ENCODE measurements around the gene FBXO24. TPM values are rescaled to one million over a fixed set of nuclear protein-coding genes. Genes with fewer than 3 reads are reported as not detected.

The FBXO24 gene
- total and polyA plus RNA-seq, 2 of the 4 experiments (the other 2 are of a cell fraction): 0.43 to 0.54 TPM

GRCh38 chr7:100602889-100603725 lies 17.0 kb downstream of the FBXO24 start:
- ChIA-PET POLR2A (ENCODE audit: unreplicated experiment) (interaction anchor here (0.5 to 1.1 kb wide), 6 partner anchors 12 to 455 kb away, joined by 3 to 13 read pairs (median 5); partner anchors contain the start of gene FBXO24), CTCF (interaction anchor here (0.6 to 1.1 kb wide), 3 partner anchors 14 to 473 kb away, joined by 3 to 4 read pairs (median 3); partner anchors contain the start of gene SLC12A9)
- 0% methylated on average over 2 of the region's 21 CpGs; no CpG with 5 or more reads in 1 of the 2 experiments for WGBS, 2 experiments (ENCODE audit: extremely low coverage in 2 of 2, insufficient read length in 1 of 2)
- Histone ChIP-seq H3K4me1 (ENCODE audit: control insufficient read depth, insufficient read depth, low read length) (peaks cover 9% of the 10 kb centered on the region), H3K4ac (ENCODE audit: low read depth, low read length) (peak overlapping the region; percentile 100), H2AFZ (replicated peaks; ENCODE audit: low read length, poor library complexity) (peak overlapping the region; percentile 90), H3K9me3 (ENCODE audit: control insufficient read depth, insufficient read depth, low read length) (no peaks in the 10 kb centered on the region), H2BK20ac (ENCODE audit: low read depth, low read length) (peak overlapping the region; percentile 96), H3K79me1 (ENCODE audit: low read depth in 1 of 2, low read length in 2 of 2) (peaks cover 0 to 47% of the 10 kb centered on the region in 2 experiments; a peak in 2 of 4 replicates), H2BK5ac (ENCODE audit: low read depth, low read length, poor library complexity, severe bottlenecking) (peak overlapping the region; percentile 96), H3K14ac (replicated peaks; ENCODE audit: low read depth, low read length) (peak overlapping the region; percentile 97), H3K18ac (ENCODE audit: low read depth, low read length) (peak overlapping the region; percentile 98), H2AK5ac (ENCODE audit: low read depth, low read length) (peak overlapping the region; percentile 100), H4K8ac (ENCODE audit: low read depth in 2 of 2, low read length in 2 of 2) (peak overlapping the region; percentile 94 to 97), H3K9me1 (ENCODE audit: insufficient read depth, low read length) (no peaks in the 10 kb centered on the region), H3K56ac (ENCODE audit: extremely low read depth, insufficient read depth, low read length) (peak overlapping the region; percentile 96), H3K36me3 (ENCODE audit: control insufficient read depth, insufficient read depth, low read length) (peaks cover 29% of the 10 kb centered on the region), H3K27me3 (ENCODE audit: control insufficient read depth, insufficient read depth, low read length) (no peaks in the 10 kb centered on the region), H2BK15ac (ENCODE audit: low read depth, low read length) (peak overlapping the region; percentile 96; the same call in 2 of the 3 replicates), H4K91ac (ENCODE audit: insufficient read depth, low read depth, low read length) (peak overlapping the region; percentile 99), H2AK9ac (replicated peaks; ENCODE audit: low read depth, low read length, poor library complexity) (peak overlapping the region; percentile 97), H4K20me1 (ENCODE audit: insufficient read depth, low read length) (no peaks in the 10 kb centered on the region), H3K4me2 (ENCODE audit: low read depth, low read length) (peak overlapping the region; percentile 91), H3K27ac (ENCODE audit: insufficient read depth, low read length) (peak overlapping the region; percentile 99), H3K23ac (ENCODE audit: low read depth, low read length) (peak overlapping the region; percentile 90), H4K5ac (ENCODE audit: low read depth, low read length) (peak overlapping the region; percentile 95), H3K9ac (ENCODE audit: low read depth, low read length) (peak overlapping the region; percentile 97), H3K4me3 (ENCODE audit: insufficient read depth, low read depth, low read length) (peak overlapping the region; percentile 69), H2BK120ac (ENCODE audit: low read depth, low read length) (peak overlapping the region; percentile 98)
- ATAC-seq (ENCODE audit: low read depth): peak; percentile 59
- intact Hi-C loops (cut with micrococcal nuclease): loop anchor here (1.0 to 5.0 kb wide), 3 partner anchors 17 to 89 kb away; partner anchors contain the start of genes FBXO24, GIGYF1, GNB2 and LRCH4
- TF ChIP-seq ELK1 (IDR thresholded peaks at IDR 0.05; ENCODE audit: borderline replicate concordance, low read depth, low read length) (no peak), MXI1 (IDR thresholded peaks at IDR 0.05; ENCODE audit: borderline replicate concordance, low read depth, low read length) (peak; percentile 64; the same call in 1 of the 2 replicates), FOS (IDR thresholded peaks at IDR 0.05; ENCODE audit: low read depth, low read length) (no peak), CHD1 (IDR thresholded peaks at IDR 0.05; ENCODE audit: low read depth, low read length) (no peak), RCOR1 (IDR thresholded peaks at IDR 0.05; ENCODE audit: insufficient replicate concordance, low read length) (no peak), SMC3 (IDR thresholded peaks at IDR 0.05; ENCODE audit: low read depth, low read length) (no peak), MAZ (IDR thresholded peaks at IDR 0.05; ENCODE audit: borderline replicate concordance, low read depth, low read length) (peak; percentile 83; the same call in 1 of the 2 replicates), RFX5 (IDR thresholded peaks at IDR 0.05; ENCODE audit: low read depth, low read length) (no peak), BHLHE40 (IDR thresholded peaks at IDR 0.05; ENCODE audit: low read depth, low read length) (no peak), MAFK (IDR thresholded peaks at IDR 0.05; ENCODE audit: low read depth, low read length) (no peak), NFE2L2 (IDR thresholded peaks at IDR 0.05; ENCODE audit: low read depth, low read length) (no peak), RAD21 (IDR thresholded peaks at IDR 0.05; ENCODE audit: low read length) (no peak), POLR2A (IDR thresholded peaks at IDR 0.05; ENCODE audit: low read depth, low read length) (no peak)
- peak; percentile 82 for DNase-seq
- dilution Hi-C loops (cut with HindIII; ENCODE audit: low sequenced_read_pairs, unreplicated experiment): no loop called here
- BruUV-seq (replicated peaks): no TSS peak
- in situ Hi-C loops (cut with MboI; ENCODE audit: low sequenced_read_pairs): no loop called here

Data from IMR-90 (cell line).